GM04504 (cell line): Measurements from ENCODE around the gene RGS11.

ENCODE experiments used
- DNase-seq: peaks from one replicate; pipeline ENCODE4 v3.0.0-alpha.2; 2012; ENCODE audit warnings: low read depth

The RGS11 gene

DNA sequence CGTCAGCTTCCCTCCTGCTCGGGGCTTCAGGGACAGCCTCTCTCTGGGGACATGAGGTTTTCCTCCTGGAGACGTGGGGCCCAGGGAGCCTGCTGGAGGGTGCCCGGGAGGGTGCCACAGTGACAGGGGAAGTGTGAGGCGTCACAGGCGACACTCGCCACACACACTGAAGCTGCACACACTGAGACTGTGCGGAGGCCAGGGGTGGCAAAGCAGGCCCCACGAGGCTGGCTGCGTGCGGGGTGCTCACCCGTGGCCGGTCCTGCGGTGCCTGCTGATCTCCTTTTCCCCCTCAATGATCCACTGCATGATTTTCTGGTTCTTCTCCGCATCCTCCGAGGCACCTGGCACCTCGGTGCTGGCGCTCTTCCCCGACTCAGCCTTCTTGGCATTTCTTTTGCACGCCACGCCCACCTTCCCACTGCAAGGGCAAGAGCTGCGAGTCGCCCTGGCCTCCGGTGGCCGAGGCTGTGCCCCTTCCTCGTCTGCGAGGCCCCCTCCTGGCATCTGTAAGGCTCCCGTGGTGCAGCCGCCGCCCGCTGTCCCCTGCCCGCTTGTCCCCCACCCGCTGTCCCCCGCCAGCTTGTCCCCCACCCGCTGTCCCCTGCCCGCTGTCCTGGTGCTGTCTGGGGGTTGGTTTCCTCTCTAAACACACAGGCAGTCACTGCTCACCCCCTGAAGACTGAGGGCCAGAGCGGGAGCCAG is 21.2 kb upstream of the RGS11 start:
- no peak for DNase-seq

- DNase-seq: no peak
Measured at GRCh38 chr16:296276-296675, 20.5 kb upstream of the RGS11 start.

GRCh38 chr16:293043-293775 is 17.5 kb upstream of the RGS11 start:
- no peak for DNase-seq

- DNase-seq: no peak
Measured at GRCh38 chr16:291539-291938, 15.8 kb upstream of the RGS11 start.

GRCh38 chr16:290681-291405 is 15.1 kb upstream of the RGS11 start:
- no peak for DNase-seq

- no peak for DNase-seq
Measured at GRCh38 chr16:290015-290680, 14.4 kb upstream of the RGS11 start.

DNA sequence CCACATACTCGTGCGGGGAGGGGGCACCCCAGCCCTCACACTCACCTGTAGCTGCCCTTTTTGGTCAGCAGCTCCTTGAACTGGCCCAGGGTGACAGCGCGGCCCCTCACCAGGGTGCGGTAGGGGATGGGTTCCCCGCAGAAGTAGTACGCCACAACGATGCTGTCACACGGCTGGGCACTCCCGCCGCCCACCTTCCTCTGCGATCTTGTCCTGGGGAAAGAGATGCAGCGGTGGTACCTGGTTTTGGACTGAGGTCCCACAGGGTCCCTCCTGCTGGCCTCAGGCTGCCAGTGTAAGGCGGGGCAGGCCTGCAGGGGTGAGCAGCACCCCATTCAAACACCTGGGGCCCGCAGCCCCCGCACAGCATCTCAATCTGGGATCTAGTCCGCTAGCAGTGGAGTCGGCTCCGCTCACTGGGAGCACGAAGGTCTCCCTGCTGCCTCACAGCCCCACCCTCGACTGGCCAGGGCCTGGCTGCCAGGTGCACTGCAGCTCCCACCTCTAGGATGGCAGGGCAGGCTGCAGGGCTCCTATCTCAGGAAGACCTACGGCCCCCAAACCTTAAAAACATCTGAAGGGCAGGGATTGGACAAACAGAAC is 13.8 kb upstream of the RGS11 start:
- DNase-seq: no peak

GRCh38 chr16:287981-288920 is 12.5 kb upstream of the RGS11 start:
- no peak for DNase-seq

- DNase-seq: no peak
Measured at GRCh38 chr16:287298-287811, 11.6 kb upstream of the RGS11 start.

GRCh38 chr16:286491-287297 is 10.9 kb upstream of the RGS11 start:
- DNase-seq: no peak

DNA sequence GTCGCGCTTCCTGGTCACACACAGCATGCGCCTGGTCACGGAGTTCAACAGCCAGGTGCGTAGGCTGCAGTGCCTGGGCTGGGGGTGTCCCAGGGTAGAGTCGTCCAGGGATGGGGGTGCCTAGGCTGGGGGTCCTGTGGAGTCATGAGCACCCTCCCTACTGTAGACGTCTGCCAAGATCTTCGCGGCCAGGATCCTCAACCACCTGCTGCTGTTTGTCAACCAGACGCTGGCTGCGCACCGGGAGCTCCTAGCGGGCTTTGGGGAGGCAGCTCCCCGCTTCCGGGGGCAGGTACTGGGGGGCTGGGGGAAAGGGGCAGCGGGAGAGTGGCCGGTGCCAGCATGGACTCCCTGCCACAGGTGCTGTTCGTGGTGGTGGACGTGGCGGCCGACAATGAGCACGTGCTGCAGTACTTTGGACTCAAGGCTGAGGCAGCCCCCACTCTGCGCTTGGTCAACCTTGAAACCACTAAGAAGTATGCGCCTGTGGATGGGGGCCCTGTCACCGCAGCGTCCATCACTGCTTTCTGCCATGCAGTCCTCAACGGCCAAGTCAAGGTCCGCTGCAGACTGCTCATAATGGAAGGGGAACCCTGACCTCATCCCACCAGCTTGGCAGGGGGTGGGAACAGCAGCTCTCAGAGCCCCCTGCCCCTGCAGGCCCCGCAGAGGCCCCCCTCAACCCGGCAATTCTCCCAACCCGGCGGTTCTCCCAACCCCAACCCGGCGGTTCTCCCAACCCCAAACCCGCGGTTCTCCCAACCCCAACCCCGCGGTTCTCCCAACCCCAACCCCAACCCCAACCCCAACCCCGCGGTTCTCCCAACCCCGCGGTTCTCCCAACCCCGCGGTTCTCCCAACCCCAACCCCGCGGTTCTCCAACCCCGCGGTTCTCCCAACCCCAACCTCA is 9.7 kb upstream of the RGS11 start:
- no peak for DNase-seq

GRCh38 chr16:284204-285120 is 8.7 kb upstream of the RGS11 start:
- no peak for DNase-seq

- DNase-seq: no peak
Measured at GRCh38 chr16:283033-283805, 7.5 kb upstream of the RGS11 start, which contains the start of gene PDIA2. Gene PDIA2 (plus strand): TSS chr16:283164. CDS start chr16:283170, 6 bp downstream.

DNA sequence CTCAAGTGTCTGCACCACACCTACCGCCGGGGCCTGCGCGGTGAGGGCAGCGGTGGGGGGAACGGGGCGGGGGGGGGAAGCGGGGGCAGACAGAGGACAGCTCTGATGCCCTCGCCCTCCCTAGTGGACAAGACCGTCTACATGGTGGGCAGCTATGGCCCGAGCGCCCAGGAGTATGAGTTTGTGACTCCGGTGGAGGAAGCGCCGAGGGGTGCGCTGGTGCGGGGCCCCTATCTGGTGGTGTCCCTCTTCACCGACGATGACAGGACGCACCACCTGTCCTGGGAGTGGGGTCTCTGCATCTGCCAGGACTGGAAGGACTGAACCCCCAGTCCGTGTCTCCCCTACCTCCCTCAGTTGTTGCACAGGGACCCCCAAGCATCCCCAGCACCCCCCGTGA is 6.7 kb upstream of the RGS11 start:
- no peak for DNase-seq

DNA sequence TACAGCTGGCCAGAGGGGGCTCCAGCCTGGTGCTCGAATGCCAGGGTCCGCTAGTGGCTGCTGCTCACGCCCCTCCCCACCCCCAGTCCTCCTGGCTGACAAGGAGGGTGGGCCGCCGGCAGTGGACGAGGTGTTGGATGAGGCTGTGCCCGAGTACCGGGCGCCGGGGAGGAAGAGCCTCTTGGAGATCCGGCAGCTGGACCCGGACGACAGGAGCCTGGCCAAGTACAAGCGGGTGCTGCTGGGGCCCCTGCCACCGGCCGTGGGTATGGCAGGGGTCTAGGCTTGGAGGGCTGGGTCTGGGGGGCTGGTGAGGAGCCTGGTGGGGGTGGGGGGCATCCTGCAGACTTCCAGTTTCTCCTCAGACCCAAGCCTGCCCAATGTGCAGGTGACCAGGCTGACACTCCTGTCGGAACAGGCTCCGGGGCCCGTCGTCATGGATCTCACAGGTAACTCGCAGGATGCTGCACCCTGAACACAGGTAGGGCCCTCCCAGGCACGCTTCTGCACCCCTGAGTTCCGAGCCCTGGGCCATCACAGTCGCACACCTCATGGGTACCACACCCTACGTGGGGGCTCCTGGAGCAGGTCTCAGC is 6.0 kb upstream of the RGS11 start:
- DNase-seq: no peak

DNA sequence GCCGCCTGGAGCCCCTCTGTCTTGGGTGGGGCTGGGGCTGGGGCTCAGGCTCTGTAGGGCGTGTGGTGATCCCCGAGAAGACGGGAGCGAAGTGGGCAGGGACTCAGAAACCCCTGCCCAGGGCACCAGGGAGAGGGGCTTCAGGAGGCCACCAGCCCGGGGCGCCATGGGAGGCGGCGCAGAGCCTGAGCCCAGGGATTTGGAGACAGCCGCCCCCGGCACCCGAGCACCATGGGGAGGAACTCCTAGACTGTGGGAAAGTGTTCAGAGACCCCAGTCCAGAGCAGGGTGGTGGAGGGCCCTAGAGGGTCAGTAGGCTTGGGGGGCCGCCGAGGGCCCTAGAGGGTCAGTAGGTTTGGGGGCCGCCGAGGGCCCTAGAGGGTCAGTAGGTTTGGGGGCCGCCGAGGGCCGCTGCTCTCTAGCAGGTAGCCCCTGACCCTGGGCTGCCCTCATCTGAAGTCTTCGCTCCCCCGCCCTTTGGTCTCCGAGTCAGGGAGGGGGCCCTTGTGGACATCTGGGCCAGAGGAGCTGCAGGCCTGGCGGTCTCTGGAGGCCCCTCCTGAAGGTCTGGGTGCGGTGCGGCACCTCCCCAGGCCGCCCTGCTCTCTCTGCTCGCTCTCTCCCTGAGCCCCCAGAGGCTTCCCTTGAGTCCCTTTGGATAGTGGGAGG is 5.4 kb upstream of the RGS11 start:
- no peak for DNase-seq
